Measurements from ENCODE around the gene EGFR.

Gene EGFR

DNA sequence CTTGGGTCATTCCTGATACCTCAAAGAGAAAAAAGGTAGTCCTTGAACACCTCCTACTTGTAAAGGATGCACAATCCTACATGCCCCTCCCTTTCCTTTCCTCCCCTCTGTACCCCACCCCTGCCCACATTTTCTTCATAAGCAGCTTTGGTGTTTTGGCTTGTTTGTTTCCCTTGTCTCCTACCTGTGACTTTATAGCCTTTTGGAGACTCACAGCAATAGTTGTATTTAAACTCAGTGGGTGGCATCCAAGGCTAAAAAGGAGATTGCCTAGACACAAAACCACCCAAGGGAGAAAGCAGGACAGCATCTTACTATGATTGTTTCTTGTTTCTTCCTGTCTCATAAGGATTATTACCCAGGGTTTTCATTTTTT is 63.4 kb downstream of the EGFR start:
- TF ChIP-seq FOXP2 (optimal IDR thresholded peaks at IDR 0.05; ENCODE audit: borderline replicate concordance, extremely low read depth, extremely low read length, insufficient read depth) (no peak), TAF1 (IDR thresholded peaks at IDR 0.05; ENCODE audit: borderline replicate concordance, insufficient read depth, low read length) (no peak), POLR2AphosphoS5 (IDR thresholded peaks at IDR 0.05; ENCODE audit: low read depth, low read length) (no peak), SIN3A (IDR thresholded peaks at IDR 0.05; ENCODE audit: borderline replicate concordance, insufficient read depth, low read length) (no peak)
- TF ChIP-seq, protein P1, sequence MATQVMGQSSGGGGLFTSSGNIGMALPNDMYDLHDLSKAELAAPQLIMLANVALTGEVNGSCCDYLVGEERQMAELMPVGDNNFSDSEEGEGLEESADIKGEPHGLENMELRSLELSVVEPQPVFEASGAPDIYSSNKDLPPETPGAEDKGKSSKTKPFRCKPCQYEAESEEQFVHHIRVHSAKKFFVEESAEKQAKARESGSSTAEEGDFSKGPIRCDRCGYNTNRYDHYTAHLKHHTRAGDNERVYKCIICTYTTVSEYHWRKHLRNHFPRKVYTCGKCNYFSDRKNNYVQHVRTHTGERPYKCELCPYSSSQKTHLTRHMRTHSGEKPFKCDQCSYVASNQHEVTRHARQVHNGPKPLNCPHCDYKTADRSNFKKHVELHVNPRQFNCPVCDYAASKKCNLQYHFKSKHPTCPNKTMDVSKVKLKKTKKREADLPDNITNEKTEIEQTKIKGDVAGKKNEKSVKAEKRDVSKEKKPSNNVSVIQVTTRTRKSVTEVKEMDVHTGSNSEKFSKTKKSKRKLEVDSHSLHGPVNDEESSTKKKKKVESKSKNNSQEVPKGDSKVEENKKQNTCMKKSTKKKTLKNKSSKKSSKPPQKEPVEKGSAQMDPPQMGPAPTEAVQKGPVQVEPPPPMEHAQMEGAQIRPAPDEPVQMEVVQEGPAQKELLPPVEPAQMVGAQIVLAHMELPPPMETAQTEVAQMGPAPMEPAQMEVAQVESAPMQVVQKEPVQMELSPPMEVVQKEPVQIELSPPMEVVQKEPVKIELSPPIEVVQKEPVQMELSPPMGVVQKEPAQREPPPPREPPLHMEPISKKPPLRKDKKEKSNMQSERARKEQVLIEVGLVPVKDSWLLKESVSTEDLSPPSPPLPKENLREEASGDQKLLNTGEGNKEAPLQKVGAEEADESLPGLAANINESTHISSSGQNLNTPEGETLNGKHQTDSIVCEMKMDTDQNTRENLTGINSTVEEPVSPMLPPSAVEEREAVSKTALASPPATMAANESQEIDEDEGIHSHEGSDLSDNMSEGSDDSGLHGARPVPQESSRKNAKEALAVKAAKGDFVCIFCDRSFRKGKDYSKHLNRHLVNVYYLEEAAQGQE (IDR thresholded peaks at IDR 0.05; ENCODE audit: insufficient read depth in 1 of 2, low read depth in 2 of 2, low read length in 2 of 2) = no peak

DNA sequence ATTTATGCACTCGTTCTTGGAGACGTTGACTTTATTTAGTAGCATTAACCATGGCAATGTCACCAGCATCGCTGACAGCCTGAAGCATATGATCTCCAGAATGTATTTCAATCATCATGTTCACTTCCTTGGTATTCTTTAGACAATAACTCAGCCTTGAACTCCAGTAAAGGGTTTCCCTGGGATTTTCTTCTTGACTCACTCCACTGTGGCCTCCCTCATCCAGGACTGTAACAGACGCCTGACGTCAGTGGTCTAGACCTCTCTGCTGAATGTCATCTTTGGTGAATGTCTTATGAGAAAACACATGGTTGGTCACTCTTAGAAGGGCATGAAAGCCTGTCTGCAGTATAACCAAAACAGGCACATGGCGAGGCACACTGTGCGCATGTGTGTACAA is 64.4 kb downstream of the EGFR start:
- TF ChIP-seq POLR2AphosphoS5 (IDR thresholded peaks at IDR 0.05; ENCODE audit: low read depth, low read length) = no peak
- no peak for TF ChIP-seq SIN3A (IDR thresholded peaks at IDR 0.05; ENCODE audit: borderline replicate concordance, insufficient read depth, low read length)
- TF ChIP-seq, protein P1 (IDR thresholded peaks at IDR 0.05; ENCODE audit: insufficient read depth in 1 of 2, low read depth in 2 of 2, low read length in 2 of 2) = no peak
- no peak for TF ChIP-seq TAF1 (IDR thresholded peaks at IDR 0.05; ENCODE audit: borderline replicate concordance, insufficient read depth, low read length)
- TF ChIP-seq FOXP2 (optimal IDR thresholded peaks at IDR 0.05; ENCODE audit: borderline replicate concordance, extremely low read depth, extremely low read length, insufficient read depth) = no peak

- no peak for TF ChIP-seq TAF1 (IDR thresholded peaks at IDR 0.05; ENCODE audit: borderline replicate concordance, insufficient read depth, low read length)
- TF ChIP-seq, protein P1 (IDR thresholded peaks at IDR 0.05; ENCODE audit: insufficient read depth in 1 of 2, low read depth in 2 of 2, low read length in 2 of 2) = no peak
- TF ChIP-seq POLR2AphosphoS5 (IDR thresholded peaks at IDR 0.05; ENCODE audit: low read depth, low read length) = no peak
- no peak for TF ChIP-seq FOXP2 (optimal IDR thresholded peaks at IDR 0.05; ENCODE audit: borderline replicate concordance, extremely low read depth, extremely low read length, insufficient read depth)
- TF ChIP-seq SIN3A (IDR thresholded peaks at IDR 0.05; ENCODE audit: borderline replicate concordance, insufficient read depth, low read length) = no peak
These were observed 65.5 kb downstream of the EGFR start for GRCh38 chr7:55084307-55084706.

- TF ChIP-seq POLR2AphosphoS5 (IDR thresholded peaks at IDR 0.05; ENCODE audit: low read depth, low read length) (no peak), SIN3A (IDR thresholded peaks at IDR 0.05; ENCODE audit: borderline replicate concordance, insufficient read depth, low read length) (no peak), FOXP2 (optimal IDR thresholded peaks at IDR 0.05; ENCODE audit: borderline replicate concordance, extremely low read depth, extremely low read length, insufficient read depth) (no peak), TAF1 (IDR thresholded peaks at IDR 0.05; ENCODE audit: borderline replicate concordance, insufficient read depth, low read length) (no peak)
- TF ChIP-seq, protein P1 (IDR thresholded peaks at IDR 0.05; ENCODE audit: insufficient read depth in 1 of 2, low read depth in 2 of 2, low read length in 2 of 2) = no peak
These were observed 66.9 kb downstream of the EGFR start for GRCh38 chr7:55085511-55086412.

Data from PFSK-1 (cell line).